Measurements from ENCODE around the gene DLG2. TPM values are rescaled to one million over a fixed set of nuclear protein-coding genes. Genes with fewer than 3 reads are reported as not detected.

The DLG2 gene
- total RNA-seq, 1 donor = 1.3 TPM

- no peak for TF ChIP-seq CTCF (IDR thresholded peaks at IDR 0.05; ENCODE audit: insufficient read depth, low read depth, low read length)
- H3K4me3 ChIP-seq (ENCODE audit: low read depth, low read length) = no peak overlapping the region
- no peak for DNase-seq (ENCODE audit: low read depth)
Observed at GRCh38 chr11:85541683-85542082, 85.5 kb downstream of the DLG2 start.

- no peak for DNase-seq (ENCODE audit: low read depth)
- no peak for TF ChIP-seq CTCF (IDR thresholded peaks at IDR 0.05; ENCODE audit: insufficient read depth, low read depth, low read length)
Observed at GRCh38 chr11:85540635-85541205, 86.4 kb downstream of the DLG2 start.

GRCh38 chr11:85540181-85540580 is 87.0 kb downstream of the DLG2 start:
- no peak overlapping the region for H3K4me3 ChIP-seq (ENCODE audit: low read depth, low read length)
- no peak for TF ChIP-seq CTCF (IDR thresholded peaks at IDR 0.05; ENCODE audit: insufficient read depth, low read depth, low read length)
- no peak for DNase-seq (ENCODE audit: low read depth)

More at GRCh38 chr11:85540635-85541205, 86.4 kb downstream of the DLG2 start:
- H3K4me3 ChIP-seq (ENCODE audit: low read depth, low read length) = no peak overlapping the region

- no peak for TF ChIP-seq CTCF (IDR thresholded peaks at IDR 0.05; ENCODE audit: insufficient read depth, low read depth, low read length)
- DNase-seq (ENCODE audit: low read depth) = no peak
- no peak overlapping the region for H3K4me3 ChIP-seq (ENCODE audit: low read depth, low read length)
Observed at GRCh38 chr11:85539740-85540139, 87.4 kb downstream of the DLG2 start.

- TF ChIP-seq CTCF (IDR thresholded peaks at IDR 0.05; ENCODE audit: insufficient read depth, low read depth, low read length) = no peak
- DNase-seq (ENCODE audit: low read depth) = no peak
- H3K4me3 ChIP-seq (ENCODE audit: low read depth, low read length) = no peak overlapping the region
Observed at GRCh38 chr11:85539029-85539689, 88.0 kb downstream of the DLG2 start.

GRCh38 chr11:85536438-85536837 is 90.7 kb downstream of the DLG2 start:
- TF ChIP-seq CTCF (IDR thresholded peaks at IDR 0.05; ENCODE audit: insufficient read depth, low read depth, low read length) = no peak
- no peak for DNase-seq (ENCODE audit: low read depth)
- H3K4me3 ChIP-seq (ENCODE audit: low read depth, low read length) = no peak overlapping the region
